ENCODE measurements around the gene NAA38. TPM values are rescaled to one million over a fixed set of nuclear protein-coding genes. Genes with fewer than 3 reads are reported as not detected.
A peak's percentile ranks its signal among the peaks of the same experiment; 100 is the strongest.

NAA38 gene
- total RNA-seq, 1 experiment from 2014 or later, result 103 TPM

DNA sequence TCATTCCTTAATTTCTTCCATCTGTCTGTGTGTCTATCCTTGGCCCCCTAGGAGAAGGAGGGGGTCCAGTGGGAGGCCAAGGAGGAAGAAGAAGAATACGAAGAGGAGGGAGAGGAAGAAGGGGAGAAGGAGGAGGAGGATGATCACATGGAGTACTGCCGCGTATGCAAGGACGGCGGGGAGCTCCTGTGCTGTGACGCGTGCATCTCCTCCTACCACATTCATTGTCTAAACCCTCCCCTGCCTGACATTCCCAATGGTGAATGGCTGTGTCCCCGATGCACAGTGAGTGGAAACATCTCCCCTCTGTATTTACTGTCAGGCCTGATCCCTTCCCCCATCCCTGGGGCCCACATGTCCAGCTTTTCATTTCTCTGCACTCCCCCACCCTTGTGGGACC, 37.5 kb upstream of the NAA38 start:
- H3K4me2 ChIP-seq (ENCODE audit: low read length), result no peak overlapping the region
- no peak for DNase-seq (ENCODE audit: low read depth, low spot score)
- no peak overlapping the region for H2AFZ ChIP-seq (ENCODE audit: low read depth, low read length, poor library complexity, severe bottlenecking)
- no TSS peak for BruUV-seq (replicated peaks)
- ChIA-PET CTCF (no interaction called here), RAD21 (ENCODE audit: low non-redundant PET in 1 of 2, low total read pairs in 2 of 2, uncharacterized antibody in 2 of 2, unreplicated experiment in 2 of 2) (no interaction called here), POLR2A (no interaction called here)
- TF ChIP-seq FOSL1 (IDR thresholded peaks at IDR 0.05; ENCODE audit: low read depth), result no peak
- no peak for TF ChIP-seq JUND (IDR thresholded peaks at IDR 0.05)
- TF ChIP-seq, protein P1, sequence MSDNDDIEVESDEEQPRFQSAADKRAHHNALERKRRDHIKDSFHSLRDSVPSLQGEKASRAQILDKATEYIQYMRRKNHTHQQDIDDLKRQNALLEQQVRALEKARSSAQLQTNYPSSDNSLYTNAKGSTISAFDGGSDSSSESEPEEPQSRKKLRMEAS (IDR thresholded peaks at IDR 0.05), result no peak
- TF ChIP-seq SIN3A (IDR thresholded peaks at IDR 0.05; ENCODE audit: low read depth), result no peak
- no peak for TF ChIP-seq CBX3 (IDR thresholded peaks at IDR 0.05; ENCODE audit: low read depth)
- no peak for TF ChIP-seq SP1 (IDR thresholded peaks at IDR 0.05; ENCODE audit: low read depth)
- TF ChIP-seq TCF7L2 (IDR thresholded peaks at IDR 0.05; ENCODE audit: borderline replicate concordance, extremely low read depth, insufficient read depth, insufficient read length), result no peak
- no peak for TF ChIP-seq POLR2A (IDR thresholded peaks at IDR 0.05; ENCODE audit: borderline replicate concordance, extremely low read depth, insufficient read depth, insufficient read length)
- no peak for TF ChIP-seq POLR2AphosphoS5 (IDR thresholded peaks at IDR 0.05; ENCODE audit: low read depth, low read length)
- no peak for TF ChIP-seq EZH2 (IDR thresholded peaks at IDR 0.05)
- H3K27ac ChIP-seq (ENCODE audit: low read depth, low read length), result no peak overlapping the region
- no peaks in the 10 kb centered on the region for H3K9me2 ChIP-seq (ENCODE audit: insufficient read depth)
- H3K27me3 ChIP-seq (ENCODE audit: insufficient read depth, low read length), result no peaks in the 10 kb centered on the region
- H3K4me1 ChIP-seq (ENCODE audit: control insufficient read depth in 1 of 2, insufficient read depth in 2 of 2, low read length in 2 of 2), result peaks cover 2% of the 10 kb centered on the region in 2 experiments
- H3K36me3 ChIP-seq (ENCODE audit: control insufficient read depth in 1 of 2, insufficient read depth in 2 of 2, low read length in 2 of 2), result peaks cover 38 to 39% of the 10 kb centered on the region in 2 experiments; a peak in 3 of 4 replicates
- H3K9me3 ChIP-seq (ENCODE audit: control insufficient read depth in 1 of 2, insufficient read depth in 1 of 2, low read depth in 1 of 2, low read length in 2 of 2), result no peaks in the 10 kb centered on the region
- no peak overlapping the region for H3K4me3 ChIP-seq (replicated peaks in 1 of 2; ENCODE audit: low read depth in 1 of 2, low read length in 2 of 2)
- ATAC-seq, result no peak
- H3K79me2 ChIP-seq (ENCODE audit: insufficient read depth, low read length), result no peaks in the 10 kb centered on the region
- H4K20me1 ChIP-seq (ENCODE audit: insufficient read depth), result no peaks in the 10 kb centered on the region
- intact Hi-C loops (cut with micrococcal nuclease), result loop anchor here (5.0 kb wide), 1 partner anchor 73 kb away; no protein-coding TSS in a partner anchor
- no peak overlapping the region for H3K9ac ChIP-seq (ENCODE audit: low read length)

DNA sequence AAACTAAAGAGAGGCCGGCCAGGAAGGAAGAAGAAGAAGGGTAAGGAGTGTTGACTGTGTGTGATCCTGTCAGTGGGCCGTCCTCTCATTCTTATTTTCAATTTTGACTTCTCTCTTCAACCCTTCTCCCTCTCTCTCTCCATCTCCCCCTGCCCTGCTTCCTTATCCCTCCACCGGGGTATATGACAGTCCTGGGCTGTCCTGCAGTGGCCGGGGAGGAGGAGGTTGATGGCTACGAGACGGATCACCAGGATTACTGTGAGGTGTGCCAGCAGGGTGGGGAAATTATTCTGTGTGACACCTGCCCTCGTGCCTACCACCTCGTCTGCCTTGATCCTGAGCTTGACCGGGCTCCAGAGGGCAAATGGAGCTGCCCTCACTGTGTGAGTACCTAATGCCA, 36.9 kb upstream of the NAA38 start:
- H3K4me3 ChIP-seq (replicated peaks in 1 of 2; ENCODE audit: low read depth in 1 of 2, low read length in 2 of 2), result no peak overlapping the region
- ChIA-PET CTCF (no interaction called here), POLR2A (no interaction called here), RAD21 (ENCODE audit: low non-redundant PET in 1 of 2, low total read pairs in 2 of 2, uncharacterized antibody in 2 of 2, unreplicated experiment in 2 of 2) (no interaction called here)
- H4K20me1 ChIP-seq (ENCODE audit: insufficient read depth), result no peaks in the 10 kb centered on the region
- no peaks in the 10 kb centered on the region for H3K27me3 ChIP-seq (ENCODE audit: insufficient read depth, low read length)
- intact Hi-C loops (cut with micrococcal nuclease), result no loop called here
- DNase-seq (ENCODE audit: low read depth, low spot score), result no peak
- H3K9me2 ChIP-seq (ENCODE audit: insufficient read depth), result no peaks in the 10 kb centered on the region
- peaks cover 6% of the 10 kb centered on the region; the same call in 1 of the 2 replicates for H3K79me2 ChIP-seq (ENCODE audit: insufficient read depth, low read length)
- BruUV-seq (replicated peaks), result TSS peak; percentile 42
- ATAC-seq, result no peak
- no peak overlapping the region for H2AFZ ChIP-seq (ENCODE audit: low read depth, low read length, poor library complexity, severe bottlenecking)
- no peak overlapping the region for H3K4me2 ChIP-seq (ENCODE audit: low read length)
- H3K27ac ChIP-seq (ENCODE audit: low read depth, low read length), result no peak overlapping the region
- no peak overlapping the region for H3K9ac ChIP-seq (ENCODE audit: low read length)
- H3K9me3 ChIP-seq (ENCODE audit: control insufficient read depth in 1 of 2, insufficient read depth in 1 of 2, low read depth in 1 of 2, low read length in 2 of 2), result no peaks in the 10 kb centered on the region
- H3K4me1 ChIP-seq (ENCODE audit: control insufficient read depth in 1 of 2, insufficient read depth in 2 of 2, low read length in 2 of 2), result peaks cover 8% of the 10 kb centered on the region in 2 experiments
- peaks cover 34 to 35% of the 10 kb centered on the region in 2 experiments; a peak in 3 of 4 replicates for H3K36me3 ChIP-seq (ENCODE audit: control insufficient read depth in 1 of 2, insufficient read depth in 2 of 2, low read length in 2 of 2)
- no peak for TF ChIP-seq POLR2AphosphoS5 (IDR thresholded peaks at IDR 0.05; ENCODE audit: low read depth, low read length)
- TF ChIP-seq, protein P2, sequence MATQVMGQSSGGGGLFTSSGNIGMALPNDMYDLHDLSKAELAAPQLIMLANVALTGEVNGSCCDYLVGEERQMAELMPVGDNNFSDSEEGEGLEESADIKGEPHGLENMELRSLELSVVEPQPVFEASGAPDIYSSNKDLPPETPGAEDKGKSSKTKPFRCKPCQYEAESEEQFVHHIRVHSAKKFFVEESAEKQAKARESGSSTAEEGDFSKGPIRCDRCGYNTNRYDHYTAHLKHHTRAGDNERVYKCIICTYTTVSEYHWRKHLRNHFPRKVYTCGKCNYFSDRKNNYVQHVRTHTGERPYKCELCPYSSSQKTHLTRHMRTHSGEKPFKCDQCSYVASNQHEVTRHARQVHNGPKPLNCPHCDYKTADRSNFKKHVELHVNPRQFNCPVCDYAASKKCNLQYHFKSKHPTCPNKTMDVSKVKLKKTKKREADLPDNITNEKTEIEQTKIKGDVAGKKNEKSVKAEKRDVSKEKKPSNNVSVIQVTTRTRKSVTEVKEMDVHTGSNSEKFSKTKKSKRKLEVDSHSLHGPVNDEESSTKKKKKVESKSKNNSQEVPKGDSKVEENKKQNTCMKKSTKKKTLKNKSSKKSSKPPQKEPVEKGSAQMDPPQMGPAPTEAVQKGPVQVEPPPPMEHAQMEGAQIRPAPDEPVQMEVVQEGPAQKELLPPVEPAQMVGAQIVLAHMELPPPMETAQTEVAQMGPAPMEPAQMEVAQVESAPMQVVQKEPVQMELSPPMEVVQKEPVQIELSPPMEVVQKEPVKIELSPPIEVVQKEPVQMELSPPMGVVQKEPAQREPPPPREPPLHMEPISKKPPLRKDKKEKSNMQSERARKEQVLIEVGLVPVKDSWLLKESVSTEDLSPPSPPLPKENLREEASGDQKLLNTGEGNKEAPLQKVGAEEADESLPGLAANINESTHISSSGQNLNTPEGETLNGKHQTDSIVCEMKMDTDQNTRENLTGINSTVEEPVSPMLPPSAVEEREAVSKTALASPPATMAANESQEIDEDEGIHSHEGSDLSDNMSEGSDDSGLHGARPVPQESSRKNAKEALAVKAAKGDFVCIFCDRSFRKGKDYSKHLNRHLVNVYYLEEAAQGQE (IDR thresholded peaks at IDR 0.05; ENCODE audit: low read depth), result no peak
- TF ChIP-seq SRF (IDR thresholded peaks at IDR 0.05; ENCODE audit: low read depth), result no peak
- TF ChIP-seq, protein P3, sequence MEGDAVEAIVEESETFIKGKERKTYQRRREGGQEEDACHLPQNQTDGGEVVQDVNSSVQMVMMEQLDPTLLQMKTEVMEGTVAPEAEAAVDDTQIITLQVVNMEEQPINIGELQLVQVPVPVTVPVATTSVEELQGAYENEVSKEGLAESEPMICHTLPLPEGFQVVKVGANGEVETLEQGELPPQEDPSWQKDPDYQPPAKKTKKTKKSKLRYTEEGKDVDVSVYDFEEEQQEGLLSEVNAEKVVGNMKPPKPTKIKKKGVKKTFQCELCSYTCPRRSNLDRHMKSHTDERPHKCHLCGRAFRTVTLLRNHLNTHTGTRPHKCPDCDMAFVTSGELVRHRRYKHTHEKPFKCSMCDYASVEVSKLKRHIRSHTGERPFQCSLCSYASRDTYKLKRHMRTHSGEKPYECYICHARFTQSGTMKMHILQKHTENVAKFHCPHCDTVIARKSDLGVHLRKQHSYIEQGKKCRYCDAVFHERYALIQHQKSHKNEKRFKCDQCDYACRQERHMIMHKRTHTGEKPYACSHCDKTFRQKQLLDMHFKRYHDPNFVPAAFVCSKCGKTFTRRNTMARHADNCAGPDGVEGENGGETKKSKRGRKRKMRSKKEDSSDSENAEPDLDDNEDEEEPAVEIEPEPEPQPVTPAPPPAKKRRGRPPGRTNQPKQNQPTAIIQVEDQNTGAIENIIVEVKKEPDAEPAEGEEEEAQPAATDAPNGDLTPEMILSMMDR (IDR thresholded peaks at IDR 0.05 in 2 of 3, conservative IDR thresholded peaks at IDR 0.05 in 1 of 3; ENCODE audit: borderline replicate concordance in 1 of 3, insufficient read depth in 1 of 3, low read depth in 2 of 3, low read length in 2 of 3), result no peak
- no peak for TF ChIP-seq EGR1 (IDR thresholded peaks at IDR 0.05; ENCODE audit: low read depth)
- no peak for TF ChIP-seq EZH2 (IDR thresholded peaks at IDR 0.05)
- TF ChIP-seq EZH2phosphoT487 (IDR thresholded peaks at IDR 0.05; ENCODE audit: borderline replicate concordance), result no peak
- TF ChIP-seq SIN3A (IDR thresholded peaks at IDR 0.05; ENCODE audit: low read depth), result no peak
- TF ChIP-seq CBX3 (IDR thresholded peaks at IDR 0.05; ENCODE audit: low read depth), result no peak
- no peak for TF ChIP-seq ZFX (IDR thresholded peaks at IDR 0.05)
- no peak for TF ChIP-seq CEBPB (IDR thresholded peaks at IDR 0.05; ENCODE audit: low read depth)
- no peak for TF ChIP-seq JUND (IDR thresholded peaks at IDR 0.05)

Measured in HCT116 (cell line).